HPDE6-E6E7 (cell line): ENCODE results near the gene MBD5.

ENCODE experiments used
- DNase-seq: peaks from one replicate; pipeline ENCODE4 v3.0.0; 2011; ENCODE audit warnings: missing footprints; ENCODE audit errors: extremely low spot score

Gene MBD5

DNA sequence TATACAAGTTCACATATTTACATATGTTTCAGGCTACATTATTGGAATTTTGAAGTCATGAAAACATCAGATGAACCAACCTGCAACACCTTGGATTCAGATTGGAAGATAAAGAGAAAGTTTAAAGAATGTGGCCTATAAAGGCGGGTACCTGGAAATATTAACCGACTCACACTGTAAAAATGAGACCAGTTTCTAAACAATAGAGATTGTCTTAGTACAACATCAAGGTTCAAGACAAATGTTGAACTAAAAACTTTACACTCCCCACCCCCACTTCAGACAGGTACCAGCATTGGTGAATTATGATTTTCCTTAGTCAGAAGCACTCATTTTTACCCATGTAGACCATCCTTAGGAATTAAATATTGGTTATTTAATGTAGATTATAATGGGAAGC, 437.3 kb downstream of the MBD5 start:
- DNase-seq = no peak

GRCh38 chr2:148459377-148459778, 438.5 kb downstream of the MBD5 start:
- no peak for DNase-seq

GRCh38 chr2:148461876-148462275, 441.0 kb downstream of the MBD5 start:
- no peak for DNase-seq

- DNase-seq = no peak
Observed at GRCh38 chr2:148475626-148476025, 454.7 kb downstream of the MBD5 start.

DNA sequence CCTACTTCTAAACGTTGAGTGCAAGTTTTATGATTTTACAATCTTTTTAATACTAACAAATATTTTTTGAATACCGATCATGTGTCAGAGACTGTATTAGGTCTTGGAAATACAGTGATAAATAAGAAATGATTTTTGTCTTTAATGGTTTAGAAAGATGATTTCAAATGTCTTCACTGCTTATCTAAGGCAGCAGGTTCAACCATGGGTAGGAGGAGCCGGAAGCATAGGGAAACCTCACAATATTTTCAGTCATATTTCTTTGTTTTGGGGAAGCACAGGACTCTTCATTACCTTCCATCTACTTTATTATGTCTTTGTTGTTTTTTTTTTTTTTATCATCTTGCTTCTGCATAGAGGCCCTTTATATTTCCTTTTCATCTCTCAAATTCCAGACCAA, 458.5 kb downstream of the MBD5 start:
- no peak for DNase-seq

DNA sequence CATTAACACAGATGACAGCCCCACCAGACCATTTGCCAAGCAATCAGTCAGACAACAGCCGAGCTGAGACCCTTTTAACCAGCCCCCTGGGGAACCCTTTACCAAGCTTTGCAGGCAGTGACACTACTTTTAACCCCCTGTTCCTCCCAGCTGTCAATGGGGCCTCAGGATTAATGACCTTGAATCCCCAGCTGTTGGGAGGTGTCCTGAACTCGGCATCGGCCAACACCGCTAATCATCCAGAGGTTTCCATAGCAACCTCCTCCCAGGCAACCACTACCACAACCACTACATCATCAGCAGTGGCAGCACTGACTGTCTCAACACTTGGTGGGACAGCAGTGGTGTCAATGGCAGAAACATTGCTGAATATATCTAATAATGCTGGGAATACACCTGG, 462.8 kb downstream of the MBD5 start:
- DNase-seq = no peak

- DNase-seq = no peak
Observed at GRCh38 chr2:148484066-148484465, 463.2 kb downstream of the MBD5 start.

DNA sequence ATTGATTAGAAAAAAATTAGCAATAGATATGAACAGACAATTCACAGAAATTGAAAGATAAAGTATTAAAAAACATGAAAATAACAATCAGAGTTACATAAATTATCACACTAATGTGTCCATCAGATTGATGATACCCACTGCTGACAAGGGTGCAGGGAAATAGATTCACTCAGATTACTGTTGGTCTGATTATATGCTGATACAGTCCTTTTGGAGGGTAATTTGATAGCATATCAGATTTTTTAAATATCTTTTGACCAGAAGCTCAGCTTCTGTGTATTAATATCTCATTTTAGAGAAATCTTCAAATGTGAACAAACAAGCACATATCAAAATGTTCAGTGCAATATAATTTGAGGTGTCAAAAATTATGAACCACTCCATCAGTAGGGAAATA, 465.8 kb downstream of the MBD5 start:
- no peak for DNase-seq

- no peak for DNase-seq
Observed at GRCh38 chr2:148487439-148487838, 466.5 kb downstream of the MBD5 start.

DNA sequence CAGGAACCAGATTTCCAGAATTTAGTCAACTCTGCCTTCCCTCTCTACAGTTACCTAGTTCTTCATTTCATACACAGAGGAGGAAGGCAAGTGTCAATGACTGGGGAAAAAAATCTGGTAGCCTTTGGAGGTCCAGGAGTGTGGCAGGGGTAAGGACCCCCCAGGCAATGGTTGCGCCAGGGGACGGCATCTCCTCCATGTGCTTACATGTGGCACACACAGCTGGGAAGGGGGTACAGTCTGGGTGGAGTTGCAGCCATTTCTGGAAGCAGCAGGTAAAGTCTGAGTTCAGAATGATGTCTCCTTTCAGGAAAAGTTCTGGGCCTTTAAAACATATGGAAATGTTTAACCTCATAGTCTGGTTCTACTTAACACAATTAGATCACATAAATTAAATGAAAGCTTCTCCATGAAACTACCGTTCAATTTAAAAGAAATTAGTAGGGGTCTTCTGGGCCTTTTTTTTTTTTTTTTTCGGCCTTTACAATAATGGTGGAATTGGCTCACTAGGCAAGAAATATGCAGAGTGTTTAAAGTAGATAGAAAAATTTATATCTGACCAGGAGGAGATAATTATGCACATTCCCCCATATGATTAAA, 470.0 kb downstream of the MBD5 start:
- no peak for DNase-seq

DNA sequence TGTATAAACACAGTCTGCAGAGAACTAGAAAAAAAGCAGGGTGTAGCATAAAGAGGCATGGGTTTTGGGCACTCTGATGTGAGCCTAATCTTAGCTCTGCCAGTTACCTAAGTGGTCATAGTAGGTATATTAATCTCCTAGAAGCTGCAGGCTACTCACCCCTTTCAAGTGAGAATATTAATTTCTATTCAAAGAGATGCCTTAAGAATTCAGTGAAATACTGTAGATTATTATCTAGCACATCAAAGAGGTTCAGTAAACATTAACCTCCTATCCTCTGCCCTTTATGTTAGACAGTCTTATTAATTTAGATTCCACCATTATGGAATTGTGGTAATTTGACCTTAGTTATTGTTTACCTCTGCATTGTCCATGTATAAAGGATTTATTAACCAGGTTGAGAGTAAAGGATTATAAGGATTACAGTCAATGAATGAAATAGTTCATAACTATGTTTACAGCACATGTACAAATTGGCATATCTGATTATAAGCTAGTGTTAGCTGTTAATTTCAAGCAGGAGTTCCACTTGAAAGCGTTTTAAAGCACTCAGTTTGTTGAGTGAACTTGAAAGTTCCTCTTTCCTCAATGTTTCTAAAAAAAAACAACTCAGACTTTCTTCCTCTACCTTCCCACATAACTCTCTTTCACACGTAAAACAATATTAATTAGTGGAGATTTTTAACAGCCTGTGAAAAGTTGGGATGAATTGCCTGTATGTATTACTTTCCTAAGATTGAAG, 473.1 kb downstream of the MBD5 start:
- DNase-seq = no peak

DNA sequence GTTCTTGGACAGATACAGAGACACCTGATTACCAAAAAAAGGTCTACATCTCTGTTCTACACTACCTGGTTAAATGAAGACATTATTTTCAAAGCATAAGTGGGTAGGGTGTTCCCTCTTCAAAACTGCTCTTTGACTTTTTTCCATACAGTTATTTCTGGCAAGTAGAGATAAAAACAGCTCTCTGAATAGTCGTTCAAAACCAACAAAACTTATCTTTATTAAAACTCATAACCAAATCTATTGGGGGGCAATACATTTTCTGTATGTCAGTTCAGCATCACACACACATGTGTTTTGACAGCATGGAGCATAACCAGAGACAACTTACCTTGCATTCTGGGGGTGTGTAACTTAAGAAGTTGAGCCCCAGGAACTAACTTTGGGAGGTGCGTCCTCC, 474.7 kb downstream of the MBD5 start:
- DNase-seq = no peak

GRCh38 chr2:148501545-148501944, 480.7 kb downstream of the MBD5 start:
- no peak for DNase-seq

GRCh38 chr2:148503516-148503915, 482.6 kb downstream of the MBD5 start:
- no peak for DNase-seq

DNA sequence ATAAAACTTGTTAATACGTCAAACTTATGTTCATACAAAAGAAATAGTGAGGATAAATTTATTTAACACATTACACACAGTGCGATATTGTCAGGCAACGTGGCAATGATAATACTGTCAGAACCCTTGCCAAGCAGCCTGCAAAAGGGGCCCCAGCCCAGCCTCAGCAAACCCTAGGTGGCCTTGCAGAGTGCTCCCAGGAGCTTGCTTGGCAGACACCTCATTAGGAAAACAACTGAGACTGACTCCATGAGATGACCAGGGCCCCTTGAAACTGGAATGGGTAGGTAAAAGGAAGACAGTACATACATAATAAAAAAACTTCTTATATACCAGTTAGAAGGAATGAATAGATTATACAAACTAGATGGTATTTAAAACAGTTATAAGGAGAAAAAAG, 487.1 kb downstream of the MBD5 start:
- no peak for DNase-seq

DNA sequence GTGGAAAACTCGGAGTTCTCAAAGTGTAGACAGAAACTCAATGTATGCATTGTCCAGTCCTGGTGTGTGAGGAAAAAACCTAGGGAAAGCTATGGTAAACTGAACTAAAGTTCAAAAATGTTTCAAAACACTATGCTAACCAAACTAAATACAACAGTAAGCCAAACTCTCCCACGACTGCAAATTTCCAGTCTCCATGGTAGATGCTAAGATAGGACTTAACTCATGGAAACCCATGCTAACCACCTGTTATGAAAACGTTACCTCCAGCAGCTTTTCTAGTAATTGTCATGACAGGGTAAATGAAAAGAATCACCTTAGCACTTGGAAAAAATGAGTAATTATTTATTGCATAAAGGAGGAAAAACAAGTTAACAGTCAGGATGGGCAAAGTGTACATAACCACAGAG, 488.0 kb downstream of the MBD5 start:
- no peak for DNase-seq

DNA sequence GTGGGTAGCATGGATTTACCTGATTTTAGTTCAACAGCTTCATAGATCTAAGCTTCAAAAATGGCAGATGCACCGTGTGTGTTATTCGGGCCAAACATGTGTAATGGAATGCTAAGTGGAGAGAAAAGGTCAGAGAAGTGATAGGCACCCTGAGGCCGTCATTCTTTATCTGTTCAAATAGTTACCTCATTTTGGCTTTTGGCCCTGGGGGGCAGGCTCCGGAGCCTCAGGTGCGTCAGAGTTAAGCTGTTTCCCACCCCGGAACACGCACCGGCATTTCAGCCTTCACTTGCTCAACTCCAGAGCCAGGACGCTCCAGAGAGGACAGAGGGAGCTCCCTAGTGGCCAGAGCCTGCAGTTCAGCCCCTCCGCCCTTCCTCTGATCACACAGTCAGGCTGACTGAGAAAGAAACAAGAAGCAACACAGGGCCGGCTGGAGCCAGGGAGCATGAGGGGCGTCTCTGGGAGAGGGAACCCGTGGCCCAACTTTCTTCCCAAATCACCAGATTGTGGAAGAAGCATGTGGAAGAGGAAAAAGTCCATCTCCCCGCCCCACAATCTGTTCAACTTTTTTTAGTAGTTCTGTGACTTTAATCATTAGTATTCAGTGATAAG, 488.5 kb downstream of the MBD5 start:
- peak; percentile 88 for DNase-seq

- DNase-seq = no peak
Observed at GRCh38 chr2:148511883-148512282, 491.0 kb downstream of the MBD5 start.

DNA sequence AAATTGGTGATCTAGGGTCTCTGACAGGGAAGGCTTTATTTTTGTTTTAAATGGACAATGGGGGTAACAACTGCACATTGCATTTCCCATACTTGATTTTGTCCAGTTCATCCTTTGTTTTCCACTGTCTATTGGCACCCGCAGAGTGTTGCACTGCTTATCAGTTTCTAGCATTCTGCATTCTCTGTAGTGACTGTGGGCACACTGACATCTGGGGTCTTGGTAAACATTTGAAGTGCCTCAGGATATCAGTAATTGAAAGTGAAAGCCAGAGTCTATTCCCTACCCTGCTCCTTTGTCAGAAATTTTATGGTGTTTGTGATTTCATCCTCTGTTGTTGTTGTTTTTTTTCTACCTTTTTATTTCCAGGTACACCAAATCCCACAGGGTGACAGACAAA, 491.6 kb downstream of the MBD5 start:
- DNase-seq = no peak

DNA sequence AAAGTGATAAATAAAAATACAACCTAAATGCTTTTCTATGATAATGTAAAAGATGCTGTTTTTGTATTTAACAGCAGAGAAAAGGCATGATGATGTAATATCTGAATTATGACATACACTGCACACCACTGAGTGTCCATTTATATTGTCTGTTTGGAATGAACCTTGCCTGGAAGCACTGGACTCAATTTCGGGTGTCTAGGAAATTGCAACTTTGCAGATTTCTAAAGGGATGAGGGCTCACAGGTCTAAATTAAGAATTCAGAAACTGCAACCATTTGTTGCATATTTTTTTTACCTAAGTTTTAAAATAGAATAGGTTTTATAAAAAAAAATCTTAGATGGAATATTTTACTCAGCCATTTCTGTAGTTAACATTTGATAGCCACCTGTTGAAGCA, 492.5 kb downstream of the MBD5 start:
- no peak for DNase-seq

DNA sequence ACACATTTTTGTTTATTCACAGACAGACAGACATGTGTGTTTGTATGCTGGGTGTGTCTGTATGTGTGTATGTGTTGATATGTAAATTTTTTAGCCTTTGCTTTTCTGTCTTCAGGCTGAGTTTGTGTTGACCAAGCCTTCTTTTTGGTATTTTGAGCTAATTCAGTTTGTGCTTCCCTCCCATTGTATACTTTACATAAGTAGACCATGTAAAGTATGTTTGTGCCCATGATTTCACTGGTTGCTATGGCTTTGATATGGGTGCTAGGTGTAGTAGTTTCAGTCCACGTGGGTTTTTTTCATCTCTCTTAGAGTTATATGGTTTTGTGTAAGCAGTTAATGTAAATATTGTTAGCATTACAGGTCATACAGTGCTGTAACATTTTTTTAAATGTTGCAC, 494.2 kb downstream of the MBD5 start:
- DNase-seq = no peak

- DNase-seq = no peak
Observed at GRCh38 chr2:148515976-148516375, 495.1 kb downstream of the MBD5 start.

GRCh38 chr2:148517296-148517695, 496.4 kb downstream of the MBD5 start:
- no peak for DNase-seq
